HepG2 (cell line): ENCODE results near the gene TESK1. TPM values are rescaled to one million over a fixed set of nuclear protein-coding genes. Genes with fewer than 3 reads are reported as not detected.
A peak's percentile ranks its signal among the peaks of the same experiment; 100 is the strongest.

Experiments used
- NFKBIZ ChIP-seq: IDR thresholded peaks from 2 replicates; pipeline ENCODE4 v1.6.1; 2018; ENCODE audit warnings: missing genetic modification reagents, missing compliant biosample characterization
- PHF21A ChIP-seq: sonication (generic); formaldehyde crosslinking; IDR thresholded peaks from 2 replicates; pipeline ENCODE4 v1.5.0; 2020; ENCODE audit warnings: mild to moderate bottlenecking, missing genetic modification reagents
- SMAD3 ChIP-seq: sonication (generic); formaldehyde crosslinking; IDR thresholded peaks from 2 replicates; pipeline ENCODE4 v1.4.0; 2020; ENCODE audit warnings: missing genetic modification reagents
- ZNF431 ChIP-seq: sonication (generic); formaldehyde crosslinking; IDR thresholded peaks from 2 replicates; pipeline ENCODE4 v1.9.0; 2022; ENCODE audit warnings: missing genetic modification reagents, low read depth, mild to moderate bottlenecking, borderline replicate concordance
- ZNF577 ChIP-seq: sonication (generic); formaldehyde crosslinking; IDR thresholded peaks from 2 replicates; pipeline ENCODE4 v1.4.0; 2020; ENCODE audit warnings: mild to moderate bottlenecking, low read depth, missing genetic modification reagents, borderline replicate concordance
- polyA plus RNA-seq, 8 experiments: library from polyadenylated mRNA; depleted of rRNA in 3 of 8; stranded (reverse) in 7 of 8; unstranded in 1 of 8; fragments of >200 nt; fragmentation: Illumina TruSeq in 4 of 8; extraction: Trizol in 4 of 8; gene quantifications; 2 replicates each; pipeline versions ENCODE4 v1.2.1 to v1.2.3, GENCODE V29; 2011 to 2016; ENCODE audit warnings: low read depth in 4 of 8, missing spikeins in 1 of 8, mixed read lengths in 1 of 8; ENCODE audit not compliant: insufficient read depth in 1 of 8
- total RNA-seq, 5 experiments: library from RNA; depleted of rRNA; stranded (reverse); fragments of >200 nt; fragmentation: Illumina TruSeq; extraction: Trizol; gene quantifications; 2 replicates each; pipeline ENCODE4 v1.2.3, GENCODE V29; 2016; ENCODE audit warnings: low read depth in 1 of 5
- TF ChIP-seq, protein P1 (sequence below): sonication (generic); formaldehyde crosslinking; IDR thresholded peaks from 2 replicates; pipeline ENCODE4 v1.8.1; 2023; ENCODE audit warnings: mild to moderate bottlenecking, missing genetic modification reagents
- TF ChIP-seq, protein P2 (sequence below): sonication (generic); formaldehyde crosslinking; conservative IDR thresholded peaks from 2 replicates; pipeline ENCODE4 v1.8.0; 2022; ENCODE audit warnings: mild to moderate bottlenecking, moderate library complexity, missing genetic modification reagents
- TF ChIP-seq, protein P3 (sequence below): sonication (generic); formaldehyde crosslinking; IDR thresholded peaks from 2 replicates; pipeline ENCODE4 v1.8.0; 2022; ENCODE audit warnings: mild to moderate bottlenecking, missing genetic modification reagents
- TF ChIP-seq, protein P4 (sequence below): sonication (generic); formaldehyde crosslinking; IDR thresholded peaks from 2 replicates; pipeline ENCODE4 v1.4.0; 2020; ENCODE audit warnings: low read depth, mild to moderate bottlenecking, missing genetic modification reagents
- TF ChIP-seq, protein P5 (sequence below): sonication (generic); formaldehyde crosslinking; IDR thresholded peaks from 2 replicates; pipeline ENCODE4 v1.8.0; 2022; ENCODE audit warnings: missing genetic modification reagents, mild to moderate bottlenecking, moderate library complexity, borderline replicate concordance
- TF ChIP-seq, protein P6 (sequence below): sonication (generic); formaldehyde crosslinking; IDR thresholded peaks from 2 replicates; pipeline ENCODE4 v1.4.0; 2020; ENCODE audit warnings: missing genetic modification reagents, borderline replicate concordance
- TF ChIP-seq, protein P7 (sequence below): IDR thresholded peaks from 2 replicates; pipeline ENCODE4 v1.6.1; 2016; ENCODE audit warnings: missing biosample characterization, missing genetic modification reagents, low read depth

Gene TESK1
- total and polyA plus RNA-seq, 2 of the 13 experiments (the other 11 are each of a cell fraction or from before 2014, with no cell fraction given) = 7.3 to 13.6 TPM

DNA sequence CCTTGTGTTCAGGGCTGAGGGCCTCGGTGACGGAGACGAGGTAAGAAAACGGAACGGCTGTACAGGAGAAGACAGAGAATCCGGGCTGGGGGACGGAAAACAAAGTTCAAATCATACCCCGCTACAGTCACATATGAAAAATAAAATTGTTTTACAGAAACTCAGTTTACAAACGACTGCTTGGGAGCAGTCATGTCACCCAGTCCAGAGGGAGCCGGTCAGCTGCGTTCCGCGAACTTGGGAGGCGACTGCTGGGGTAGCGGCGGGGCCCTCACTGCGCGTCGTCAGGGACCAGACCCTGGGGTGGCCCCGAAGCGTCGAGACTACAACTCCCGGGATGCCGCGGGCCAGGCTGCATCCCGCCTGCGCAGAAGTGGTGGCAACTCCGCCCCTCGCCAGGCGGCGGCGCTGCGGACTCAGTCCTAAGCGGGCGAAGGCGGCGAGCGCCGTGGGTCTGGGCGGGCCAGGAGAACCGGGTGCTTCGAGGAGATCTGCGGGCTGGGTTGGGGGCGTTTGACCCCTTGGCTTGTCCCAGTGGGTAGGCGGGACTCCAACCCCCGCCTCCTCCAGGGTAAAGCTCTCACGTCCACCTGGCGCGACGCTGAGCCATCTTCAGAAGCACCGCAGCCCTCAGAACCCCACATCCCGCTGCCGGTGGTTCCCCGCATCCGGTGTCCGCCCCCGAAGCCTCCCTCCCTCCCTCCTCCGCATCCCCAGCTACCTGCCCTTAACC, 41.6 kb downstream of the TESK1 start (continued):
- TF ChIP-seq, protein P1, sequence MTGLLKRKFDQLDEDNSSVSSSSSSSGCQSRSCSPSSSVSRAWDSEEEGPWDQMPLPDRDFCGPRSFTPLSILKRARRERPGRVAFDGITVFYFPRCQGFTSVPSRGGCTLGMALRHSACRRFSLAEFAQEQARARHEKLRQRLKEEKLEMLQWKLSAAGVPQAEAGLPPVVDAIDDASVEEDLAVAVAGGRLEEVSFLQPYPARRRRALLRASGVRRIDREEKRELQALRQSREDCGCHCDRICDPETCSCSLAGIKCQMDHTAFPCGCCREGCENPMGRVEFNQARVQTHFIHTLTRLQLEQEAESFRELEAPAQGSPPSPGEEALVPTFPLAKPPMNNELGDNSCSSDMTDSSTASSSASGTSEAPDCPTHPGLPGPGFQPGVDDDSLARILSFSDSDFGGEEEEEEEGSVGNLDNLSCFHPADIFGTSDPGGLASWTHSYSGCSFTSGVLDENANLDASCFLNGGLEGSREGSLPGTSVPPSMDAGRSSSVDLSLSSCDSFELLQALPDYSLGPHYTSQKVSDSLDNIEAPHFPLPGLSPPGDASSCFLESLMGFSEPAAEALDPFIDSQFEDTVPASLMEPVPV (CRISPR knock-in tag) = 0 out of 2 replicates have a peak, but pooled peaks have one; percentile 43
- TF ChIP-seq, protein P2, sequence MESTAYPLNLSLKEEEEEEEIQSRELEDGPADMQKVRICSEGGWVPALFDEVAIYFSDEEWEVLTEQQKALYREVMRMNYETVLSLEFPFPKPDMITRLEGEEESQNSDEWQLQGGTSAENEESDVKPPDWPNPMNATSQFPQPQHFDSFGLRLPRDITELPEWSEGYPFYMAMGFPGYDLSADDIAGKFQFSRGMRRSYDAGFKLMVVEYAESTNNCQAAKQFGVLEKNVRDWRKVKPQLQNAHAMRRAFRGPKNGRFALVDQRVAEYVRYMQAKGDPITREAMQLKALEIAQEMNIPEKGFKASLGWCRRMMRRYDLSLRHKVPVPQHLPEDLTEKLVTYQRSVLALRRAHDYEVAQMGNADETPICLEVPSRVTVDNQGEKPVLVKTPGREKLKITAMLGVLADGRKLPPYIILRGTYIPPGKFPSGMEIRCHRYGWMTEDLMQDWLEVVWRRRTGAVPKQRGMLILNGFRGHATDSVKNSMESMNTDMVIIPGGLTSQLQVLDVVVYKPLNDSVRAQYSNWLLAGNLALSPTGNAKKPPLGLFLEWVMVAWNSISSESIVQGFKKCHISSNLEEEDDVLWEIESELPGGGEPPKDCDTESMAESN (CRISPR knock-in tag) = peak; percentile 69; the same call in 1 of the 2 replicates
- TF ChIP-seq ZNF577 (CRISPR knock-in tag) (no peak), PHF21A (CRISPR knock-in tag) (no peak; the same call in 1 of the 2 replicates), ZNF431 (CRISPR knock-in tag) (no peak), NFKBIZ (CRISPR knock-in tag) (no peak; the same call in 1 of the 2 replicates), SMAD3 (CRISPR knock-in tag) (peak; percentile 43; the same call in 1 of the 2 replicates)
- TF ChIP-seq, protein P3, sequence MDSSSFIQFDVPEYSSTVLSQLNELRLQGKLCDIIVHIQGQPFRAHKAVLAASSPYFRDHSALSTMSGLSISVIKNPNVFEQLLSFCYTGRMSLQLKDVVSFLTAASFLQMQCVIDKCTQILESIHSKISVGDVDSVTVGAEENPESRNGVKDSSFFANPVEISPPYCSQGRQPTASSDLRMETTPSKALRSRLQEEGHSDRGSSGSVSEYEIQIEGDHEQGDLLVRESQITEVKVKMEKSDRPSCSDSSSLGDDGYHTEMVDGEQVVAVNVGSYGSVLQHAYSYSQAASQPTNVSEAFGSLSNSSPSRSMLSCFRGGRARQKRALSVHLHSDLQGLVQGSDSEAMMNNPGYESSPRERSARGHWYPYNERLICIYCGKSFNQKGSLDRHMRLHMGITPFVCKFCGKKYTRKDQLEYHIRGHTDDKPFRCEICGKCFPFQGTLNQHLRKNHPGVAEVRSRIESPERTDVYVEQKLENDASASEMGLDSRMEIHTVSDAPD (CRISPR knock-in tag) = no peak
- TF ChIP-seq, protein P4, sequence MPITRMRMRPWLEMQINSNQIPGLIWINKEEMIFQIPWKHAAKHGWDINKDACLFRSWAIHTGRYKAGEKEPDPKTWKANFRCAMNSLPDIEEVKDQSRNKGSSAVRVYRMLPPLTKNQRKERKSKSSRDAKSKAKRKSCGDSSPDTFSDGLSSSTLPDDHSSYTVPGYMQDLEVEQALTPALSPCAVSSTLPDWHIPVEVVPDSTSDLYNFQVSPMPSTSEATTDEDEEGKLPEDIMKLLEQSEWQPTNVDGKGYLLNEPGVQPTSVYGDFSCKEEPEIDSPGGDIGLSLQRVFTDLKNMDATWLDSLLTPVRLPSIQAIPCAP (CRISPR knock-in tag) = no peak
- TF ChIP-seq, protein P5, sequence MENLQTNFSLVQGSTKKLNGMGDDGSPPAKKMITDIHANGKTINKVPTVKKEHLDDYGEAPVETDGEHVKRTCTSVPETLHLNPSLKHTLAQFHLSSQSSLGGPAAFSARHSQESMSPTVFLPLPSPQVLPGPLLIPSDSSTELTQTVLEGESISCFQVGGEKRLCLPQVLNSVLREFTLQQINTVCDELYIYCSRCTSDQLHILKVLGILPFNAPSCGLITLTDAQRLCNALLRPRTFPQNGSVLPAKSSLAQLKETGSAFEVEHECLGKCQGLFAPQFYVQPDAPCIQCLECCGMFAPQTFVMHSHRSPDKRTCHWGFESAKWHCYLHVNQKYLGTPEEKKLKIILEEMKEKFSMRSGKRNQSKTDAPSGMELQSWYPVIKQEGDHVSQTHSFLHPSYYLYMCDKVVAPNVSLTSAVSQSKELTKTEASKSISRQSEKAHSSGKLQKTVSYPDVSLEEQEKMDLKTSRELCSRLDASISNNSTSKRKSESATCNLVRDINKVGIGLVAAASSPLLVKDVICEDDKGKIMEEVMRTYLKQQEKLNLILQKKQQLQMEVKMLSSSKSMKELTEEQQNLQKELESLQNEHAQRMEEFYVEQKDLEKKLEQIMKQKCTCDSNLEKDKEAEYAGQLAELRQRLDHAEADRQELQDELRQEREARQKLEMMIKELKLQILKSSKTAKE (CRISPR knock-in tag) = no peak
- TF ChIP-seq, protein P6, sequence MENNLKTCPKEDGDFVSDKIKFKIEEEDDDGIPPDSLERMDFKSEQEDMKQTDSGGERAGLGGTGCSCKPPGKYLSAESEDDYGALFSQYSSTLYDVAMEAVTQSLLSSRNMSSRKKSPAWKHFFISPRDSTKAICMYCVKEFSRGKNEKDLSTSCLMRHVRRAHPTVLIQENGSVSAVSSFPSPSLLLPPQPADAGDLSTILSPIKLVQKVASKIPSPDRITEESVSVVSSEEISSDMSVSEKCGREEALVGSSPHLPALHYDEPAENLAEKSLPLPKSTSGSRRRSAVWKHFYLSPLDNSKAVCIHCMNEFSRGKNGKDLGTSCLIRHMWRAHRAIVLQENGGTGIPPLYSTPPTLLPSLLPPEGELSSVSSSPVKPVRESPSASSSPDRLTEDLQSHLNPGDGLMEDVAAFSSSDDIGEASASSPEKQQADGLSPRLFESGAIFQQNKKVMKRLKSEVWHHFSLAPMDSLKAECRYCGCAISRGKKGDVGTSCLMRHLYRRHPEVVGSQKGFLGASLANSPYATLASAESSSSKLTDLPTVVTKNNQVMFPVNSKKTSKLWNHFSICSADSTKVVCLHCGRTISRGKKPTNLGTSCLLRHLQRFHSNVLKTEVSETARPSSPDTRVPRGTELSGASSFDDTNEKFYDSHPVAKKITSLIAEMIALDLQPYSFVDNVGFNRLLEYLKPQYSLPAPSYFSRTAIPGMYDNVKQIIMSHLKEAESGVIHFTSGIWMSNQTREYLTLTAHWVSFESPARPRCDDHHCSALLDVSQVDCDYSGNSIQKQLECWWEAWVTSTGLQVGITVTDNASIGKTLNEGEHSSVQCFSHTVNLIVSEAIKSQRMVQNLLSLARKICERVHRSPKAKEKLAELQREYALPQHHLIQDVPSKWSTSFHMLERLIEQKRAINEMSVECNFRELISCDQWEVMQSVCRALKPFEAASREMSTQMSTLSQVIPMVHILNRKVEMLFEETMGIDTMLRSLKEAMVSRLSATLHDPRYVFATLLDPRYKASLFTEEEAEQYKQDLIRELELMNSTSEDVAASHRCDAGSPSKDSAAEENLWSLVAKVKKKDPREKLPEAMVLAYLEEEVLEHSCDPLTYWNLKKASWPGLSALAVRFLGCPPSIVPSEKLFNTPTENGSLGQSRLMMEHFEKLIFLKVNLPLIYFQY = peak; percentile 99
- TF ChIP-seq, protein P7, sequence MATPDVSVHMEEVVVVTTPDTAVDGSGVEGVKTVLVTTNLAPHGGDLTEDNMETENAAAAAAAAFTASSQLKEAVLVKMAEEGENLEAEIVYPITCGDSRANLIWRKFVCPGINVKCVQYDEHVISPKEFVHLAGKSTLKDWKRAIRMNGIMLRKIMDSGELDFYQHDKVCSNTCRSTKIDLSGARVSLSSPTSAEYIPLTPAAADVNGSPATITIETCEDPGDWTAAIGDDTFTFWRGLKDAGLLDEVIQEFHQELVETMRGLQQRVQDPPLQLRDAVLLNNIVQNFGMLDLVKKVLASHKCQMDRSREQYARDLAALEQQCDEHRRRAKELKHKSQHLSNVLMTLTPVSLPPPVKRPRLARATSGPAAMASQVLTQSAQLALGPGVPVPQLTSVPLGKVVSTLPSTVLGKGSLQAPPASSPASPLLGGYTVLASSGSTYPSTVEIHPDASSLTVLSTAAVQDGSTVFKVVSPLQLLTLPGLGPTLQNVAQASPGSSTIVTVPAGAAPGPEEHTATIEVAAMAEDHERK (CRISPR knock-in tag) = no peak
